SK-N-SH (cell line): ENCODE results near the gene MEIS2. TPM values are rescaled to one million over a fixed set of nuclear protein-coding genes. Genes with fewer than 3 reads are reported as not detected.

Source experiments
- CTCF ChIA-PET: fragments of 300-600, 350-600 bp; formaldehyde crosslinking; extraction: SDS; loops from one replicate; lab custom pipeline; 2021; lab: Yijun Ruan, JAX
- POLR2A ChIA-PET: fragments of 350-600 bp; sonication (Branson Sonifier 250); formaldehyde crosslinking; extraction: SDS; loops from one replicate; lab custom pipeline; 2020; ENCODE audit warnings: antibody characterized with exemption, inconsistent platforms; lab: Yijun Ruan, JAX
- DNase-seq: peaks from one replicate; pipeline ENCODE4 v3.0.0; 2012
- H2AFZ ChIP-seq: fragments of 200-600 bp; sonication (generic); 2 replicates; pipeline ENCODE4 v1.8.1; 2016; ENCODE audit warnings: antibody characterized with exemption, mild to moderate bottlenecking, low read depth
- H3F3A ChIP-seq: fragments of 200-600 bp; sonication (generic); replicated peaks from 2 replicates; pipeline ENCODE3; 2016; ENCODE audit warnings: antibody characterized with exemption, mild to moderate bottlenecking; ENCODE audit not compliant: insufficient read depth
- H3K27ac ChIP-seq, 2 experiments: fragments of 200-500 bp in 1 of 2; fragments of 200-600 bp in 1 of 2; sonication (Bioruptor generic) in 1 of 2; sonication (generic), shearing (Covaris generic) in 1 of 2; 2 replicates each; pipeline versions ENCODE4 v1.5.1 to v1.6.1; 2014 to 2016; ENCODE audit warnings: low read depth in 2 of 2, inconsistent platforms in 1 of 2, low read length in 1 of 2, mild to moderate bottlenecking in 1 of 2, mixed read lengths in 1 of 2
- H3K27me3 ChIP-seq: fragments of 200-600 bp; sonication (generic), shearing (Covaris generic); 2 replicates; pipeline ENCODE4 v1.6.1; 2016; ENCODE audit warnings: mixed run types; ENCODE audit not compliant: insufficient read depth
- H3K36me3 ChIP-seq, 2 experiments: fragments of 200-500 bp in 1 of 2; fragments of 200-600 bp in 1 of 2; sonication (Bioruptor generic) in 1 of 2; sonication (generic) in 1 of 2; replicated peaks in 1 of 2; 2 replicates each; pipeline versions ENCODE3 to v1.5.1; 2014 to 2016; ENCODE audit warnings: low read length in 1 of 2, mild to moderate bottlenecking in 1 of 2; ENCODE audit not compliant: insufficient read depth in 2 of 2, control insufficient read depth in 1 of 2
- H3K4me1 ChIP-seq, 2 experiments: fragments of 200-500 bp in 1 of 2; fragments of 200-600 bp in 1 of 2; sonication (Bioruptor generic) in 1 of 2; sonication (generic), shearing (Covaris generic) in 1 of 2; 2 replicates each; pipeline versions ENCODE4 v1.5.1 to v1.6.1; 2014 to 2016; ENCODE audit warnings: low read depth in 1 of 2, low read length in 1 of 2, mixed run types in 1 of 2; ENCODE audit not compliant: insufficient read depth in 2 of 2, control insufficient read depth in 1 of 2
- H3K4me2 ChIP-seq: fragments of 200-600 bp; sonication (generic), shearing (Covaris generic); 2 replicates; pipeline ENCODE4 v1.6.1; 2017; ENCODE audit warnings: mixed run types
- H3K4me3 ChIP-seq, 2 experiments: fragments of 200-500 bp in 1 of 2; fragments of 200-600 bp in 1 of 2; sonication (Bioruptor generic) in 1 of 2; sonication (generic), shearing (Covaris generic) in 1 of 2; 2 replicates each; pipeline versions ENCODE4 v1.5.1 to v1.8.1; 2014 to 2016; ENCODE audit warnings: low read depth in 2 of 2, inconsistent platforms in 1 of 2, low read length in 1 of 2, mild to moderate bottlenecking in 1 of 2, mixed read lengths in 1 of 2, moderate library complexity in 1 of 2
- H3K79me2 ChIP-seq: fragments of 200-600 bp; sonication (generic); 2 replicates; pipeline ENCODE4 v1.8.1; 2017; ENCODE audit warnings: mild to moderate bottlenecking; ENCODE audit not compliant: insufficient read depth
- H3K9ac ChIP-seq: fragments of 200-600 bp; sonication (generic); 2 replicates; pipeline ENCODE4 v1.6.1; 2017; ENCODE audit warnings: mixed run types
- H3K9me2 ChIP-seq: fragments of 200-600 bp; sonication (generic); 2 replicates; pipeline ENCODE4 v1.6.1; 2017; ENCODE audit warnings: mixed run types
- H3K9me3 ChIP-seq: fragments of 200-600 bp; sonication (generic); 2 replicates; pipeline ENCODE4 v1.6.1; 2017; ENCODE audit warnings: mixed run types, mild to moderate bottlenecking, moderate library complexity
- H4K20me1 ChIP-seq: fragments of 200-600 bp; sonication (generic); 2 replicates; pipeline ENCODE4 v1.6.1; 2017; ENCODE audit warnings: mild to moderate bottlenecking, mixed run types; ENCODE audit not compliant: insufficient read depth
- FOSL2 ChIP-seq: IDR thresholded peaks from 2 replicates; pipeline ENCODE4 v1.4.0; 2012; ENCODE audit warnings: low read depth, mild to moderate bottlenecking, moderate library complexity, borderline replicate concordance
- GABPA ChIP-seq: IDR thresholded peaks from 2 replicates; pipeline ENCODE4 v1.4.0; 2012; ENCODE audit warnings: low read depth, mild to moderate bottlenecking
- GATA2 ChIP-seq: sonication (generic); formaldehyde crosslinking; IDR thresholded peaks from 2 replicates; pipeline ENCODE4 v1.5.0; 2020; ENCODE audit warnings: mild to moderate bottlenecking, missing genetic modification reagents
- MXI1 ChIP-seq: IDR thresholded peaks from 2 replicates; pipeline ENCODE4 v1.6.1; 2012; ENCODE audit warnings: mild to moderate bottlenecking, low read depth, low read length, improper control_type of control experiment
- PBX3 ChIP-seq: IDR thresholded peaks from 2 replicates; pipeline ENCODE4; 2012
- RCOR1 ChIP-seq: fragments of 150-350 bp; IDR thresholded peaks from 2 replicates; pipeline ENCODE4 v1.6.1; 2017; ENCODE audit warnings: antibody characterized with exemption, low read length
- RFX5 ChIP-seq: IDR thresholded peaks from 2 replicates; pipeline ENCODE4 v1.6.1; 2012; ENCODE audit warnings: mild to moderate bottlenecking, improper control_type of control experiment, low read length
- WGBS: methylation state at CpG from one replicate; pipeline ENCODE4 v1.1.6; 2017; ENCODE audit warnings: low lambda C conversion rate; 5-methylcytosine and 5-hydroxymethylcytosine counted together
- polyA plus RNA-seq, 3 experiments: library from polyadenylated mRNA; depleted of rRNA; stranded (reverse); fragments of >200 nt; gene quantifications; 2 replicates each; pipeline ENCODE4 v1.2.3, GENCODE V29; 2012

Gene MEIS2
- polyA plus RNA-seq, 1 of the 3 experiments (the other 2 are of a cell fraction): 146 TPM

- peaks cover 0 to 59% of the 10 kb centered on the region in 2 experiments; a peak in 2 of 4 replicates for H3K4me1 ChIP-seq
- TF ChIP-seq MXI1 (0 out of 2 replicates have a peak, but pooled peaks have one; percentile 13), FOSL2 (no peak), GATA2 (CRISPR knock-in tag) (no peak), PBX3 (no peak), GABPA (no peak)
- no peaks in the 10 kb centered on the region for H3K9me2 ChIP-seq
- H3K9me3 ChIP-seq: no peaks in the 10 kb centered on the region
- peaks cover 86% of the 10 kb centered on the region for H3K79me2 ChIP-seq
- H2AFZ ChIP-seq: no peak overlapping the region
- H3K27me3 ChIP-seq: no peaks in the 10 kb centered on the region
- no peak overlapping the region for H3K4me2 ChIP-seq
- H3F3A ChIP-seq: peaks cover 16% of the 10 kb centered on the region
- WGBS: 78% methylated on average over 7 of the region's 7 CpGs
- no peak overlapping the region for H3K9ac ChIP-seq
- ChIA-PET POLR2A (no interaction called here), CTCF (interaction anchor here (1.9 kb wide), 1 partner anchor 9 kb away, joined by 4 read pairs; no protein-coding TSS in a partner anchor)
- H3K36me3 ChIP-seq: peaks cover 74 to 95% of the 10 kb centered on the region in 2 experiments
- no peak for DNase-seq
- H4K20me1 ChIP-seq: peaks cover 57% of the 10 kb centered on the region; the same call in 1 of the 2 replicates
- H3K4me3 ChIP-seq: no peak overlapping the region
- H3K27ac ChIP-seq: peak overlapping the region in 1 of 2 experiments; percentile 62; a peak in 2 of 4 replicates
Observed at GRCh38 chr15:37037850-37038715, 62.3 kb downstream of the MEIS2 start.

DNA sequence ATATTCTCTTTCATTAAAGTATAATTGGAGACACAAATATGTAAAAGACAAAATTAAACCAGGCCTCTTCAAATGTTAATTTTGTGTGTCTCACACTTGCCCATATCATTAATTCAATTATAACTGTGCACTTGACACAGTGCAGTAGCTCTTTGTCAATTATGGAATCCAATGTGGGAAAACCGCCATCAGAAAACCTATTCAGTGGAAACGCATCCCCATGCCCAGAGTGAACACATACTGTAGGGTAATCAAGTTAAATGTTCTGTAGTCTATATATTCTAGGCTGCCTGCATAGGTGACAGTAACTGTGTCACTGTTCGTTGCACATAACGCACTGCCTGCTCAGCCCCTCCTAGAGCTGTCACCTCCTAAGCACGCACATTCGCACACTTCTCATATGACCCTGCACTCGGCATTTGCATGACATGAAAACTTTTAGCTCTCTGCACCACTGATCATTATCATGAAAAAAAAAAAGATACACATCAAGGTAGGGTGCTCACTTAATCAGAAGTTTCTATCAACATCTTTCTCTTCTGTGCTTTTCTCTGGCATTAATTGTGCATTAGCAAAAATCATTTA is 63.2 kb downstream of the MEIS2 start:
- WGBS: 93% methylated on average over 7 of the region's 7 CpGs
- TF ChIP-seq RFX5: no peak
- no peak for TF ChIP-seq PBX3
- TF ChIP-seq RCOR1: no peak
- H3K36me3 ChIP-seq: peaks cover 72 to 95% of the 10 kb centered on the region in 2 experiments
- H3K9me2 ChIP-seq: no peaks in the 10 kb centered on the region
- peaks cover 53% of the 10 kb centered on the region; the same call in 1 of the 2 replicates for H4K20me1 ChIP-seq
- no peaks in the 10 kb centered on the region for H3K9me3 ChIP-seq
- DNase-seq: no peak
- H3K27ac ChIP-seq: no peak overlapping the region; a peak in 1 of 4 replicates
- H3K4me3 ChIP-seq: no peak overlapping the region
- no peak overlapping the region for H3K9ac ChIP-seq
- peaks cover 82% of the 10 kb centered on the region for H3K79me2 ChIP-seq
- H3K4me2 ChIP-seq: no peak overlapping the region
- peaks cover 3 to 58% of the 10 kb centered on the region in 2 experiments; a peak in 3 of 4 replicates for H3K4me1 ChIP-seq
- CTCF ChIA-PET: interaction anchor here (0.9 to 1.2 kb wide), 3 partner anchors 13 to 843 kb away, joined by 3 to 4 read pairs (median 3); no protein-coding TSS in a partner anchor
- H2AFZ ChIP-seq: no peak overlapping the region
- H3K27me3 ChIP-seq: no peaks in the 10 kb centered on the region
- POLR2A ChIA-PET: interaction anchor here (0.7 kb wide), 1 partner anchor 818 kb away, joined by 3 read pairs; no protein-coding TSS in a partner anchor
- peaks cover 24% of the 10 kb centered on the region for H3F3A ChIP-seq
